Vagina (tissue), 2 donors: Measurements from ENCODE around the gene CPD. TPM values are rescaled to one million over a fixed set of nuclear protein-coding genes. Genes with fewer than 3 reads are reported as not detected.
A peak's percentile ranks its signal among the peaks of the same experiment; 100 is the strongest.

Experiments used
- DNase-seq, 2 donors: peaks; one replicate each; pipeline ENCODE4 v3.0.0-alpha.2; 2017; ENCODE audit errors: extremely low spot score in 2 of 2
- H3K27ac ChIP-seq: fragments of 200-600 bp; sonication (generic); one replicate; pipeline ENCODE4 v1.5.1; 2019
- H3K27me3 ChIP-seq: fragments of 200-600 bp; sonication (generic); one replicate; pipeline ENCODE4 v1.5.1; 2019
- H3K36me3 ChIP-seq, 2 donors: fragments of 200-600 bp; sonication (generic); one replicate each; pipeline ENCODE4 v1.5.1; 2017 to 2019
- H3K4me1 ChIP-seq: fragments of 200-600 bp; sonication (generic); one replicate; pipeline ENCODE4 v1.5.1; 2019
- H3K4me3 ChIP-seq, 2 donors: fragments of 200-600 bp; sonication (generic); 1 replicate in 1 of 2; 2 replicates in 1 of 2; pipeline ENCODE4 v1.5.1; 2016 to 2019
- H3K9me3 ChIP-seq: fragments of 200-600 bp; sonication (generic); one replicate; pipeline ENCODE4 v1.5.1; 2019
- CTCF ChIP-seq, 3 experiments: fragments of 450-650 bp in 2 of 3; fragments of 200-600 bp in 1 of 3; sonication (generic) in 1 of 3; IDR thresholded peaks; one replicate each; pipeline ENCODE4 v1.5.1; 2017 to 2019; ENCODE audit warnings: antibody characterized with exemption in 3 of 3, mild to moderate bottlenecking in 2 of 3, moderate library complexity in 2 of 3
- POLR2A ChIP-seq, 2 donors: fragments of 450-650 bp; IDR thresholded peaks; one replicate each; pipeline ENCODE4 v1.6.1; 2017; ENCODE audit warnings: antibody characterized with exemption in 2 of 2, mild to moderate bottlenecking in 2 of 2, moderate library complexity in 2 of 2
- POLR2AphosphoS5 ChIP-seq, 2 donors: sonication (generic); formaldehyde crosslinking; IDR thresholded peaks; one replicate each; pipeline ENCODE4 v1.9.0; 2017; ENCODE audit warnings: antibody characterized with exemption in 2 of 2, mild to moderate bottlenecking in 2 of 2, low read depth in 1 of 2; ENCODE audit not compliant: insufficient read depth in 1 of 2
- intact Hi-C: fragments of 100-400 bp; cut with DNase I; formaldehyde crosslinking; loops from one replicate; pipeline ENCODE4 v1.15.1; 2023
- total RNA-seq: library from RNA; depleted of rRNA; stranded (reverse); fragments of >200 nt; gene quantifications from one replicate; pipeline ENCODE4 v1.2.3, GENCODE V29; 2016

The CPD gene
- total RNA-seq, 1 donor from 2014 or later, result 56.5 TPM

- peak overlapping the region; percentile 89 for H3K27ac ChIP-seq
- H3K4me3 ChIP-seq, result peak overlapping the region; percentile 79 to 86
- intact Hi-C loops, result no loop called here
- H3K27me3 ChIP-seq, result no peaks in the 10 kb centered on the region
- no peaks in the 10 kb centered on the region for H3K9me3 ChIP-seq
- TF ChIP-seq CTCF (IDR thresholded peaks at IDR 0.05), result no peak
- no peak for TF ChIP-seq POLR2AphosphoS5 (IDR thresholded peaks at IDR 0.05; ENCODE audit: insufficient read depth in 1 of 2, low read depth in 1 of 2)
- TF ChIP-seq POLR2A (IDR thresholded peaks at IDR 0.05), result no peak
- H3K4me1 ChIP-seq, result peaks cover 20% of the 10 kb centered on the region
- DNase-seq, result no peak
- H3K36me3 ChIP-seq, result peaks cover 0 to 20% of the 10 kb centered on the region in 2 donors
Observed at GRCh38 chr17:30477774-30478115, 99.0 kb downstream of the CPD start.

GRCh38 chr17:30482555-30482954, 103.8 kb downstream of the CPD start:
- Histone ChIP-seq H3K27ac (no peak overlapping the region), H3K9me3 (no peaks in the 10 kb centered on the region), H3K36me3 (peaks cover 0 to 59% of the 10 kb centered on the region in 2 donors), H3K4me3 (no peak overlapping the region), H3K27me3 (no peaks in the 10 kb centered on the region), H3K4me1 (peaks cover 13% of the 10 kb centered on the region)
- DNase-seq, result no peak
- TF ChIP-seq POLR2A (IDR thresholded peaks at IDR 0.05) (no peak), CTCF (IDR thresholded peaks at IDR 0.05) (no peak), POLR2AphosphoS5 (IDR thresholded peaks at IDR 0.05; ENCODE audit: insufficient read depth in 1 of 2, low read depth in 1 of 2) (no peak)
- intact Hi-C loops, result no loop called here

GRCh38 chr17:30483159-30483558, 104.4 kb downstream of the CPD start:
- DNase-seq, result no peak
- TF ChIP-seq POLR2A (IDR thresholded peaks at IDR 0.05) (no peak), CTCF (IDR thresholded peaks at IDR 0.05) (no peak), POLR2AphosphoS5 (IDR thresholded peaks at IDR 0.05; ENCODE audit: insufficient read depth in 1 of 2, low read depth in 1 of 2) (no peak)
- intact Hi-C loops, result no loop called here
- H3K27me3 ChIP-seq, result no peaks in the 10 kb centered on the region
- H3K36me3 ChIP-seq, result peaks cover 0 to 63% of the 10 kb centered on the region in 2 donors
- no peak overlapping the region for H3K27ac ChIP-seq
- H3K4me1 ChIP-seq, result peaks cover 7% of the 10 kb centered on the region
- no peak overlapping the region for H3K4me3 ChIP-seq
- H3K9me3 ChIP-seq, result no peaks in the 10 kb centered on the region

GRCh38 chr17:30493780-30494179, 115.1 kb downstream of the CPD start:
- peaks cover 4 to 57% of the 10 kb centered on the region in 2 donors for H3K36me3 ChIP-seq
- no peak for DNase-seq
- no peaks in the 10 kb centered on the region for H3K4me1 ChIP-seq
- no peak overlapping the region for H3K27ac ChIP-seq
- H3K27me3 ChIP-seq, result no peaks in the 10 kb centered on the region
- no peaks in the 10 kb centered on the region for H3K9me3 ChIP-seq
- intact Hi-C loops, result no loop called here
- no peak overlapping the region for H3K4me3 ChIP-seq
- TF ChIP-seq CTCF (IDR thresholded peaks at IDR 0.05) (no peak), POLR2AphosphoS5 (IDR thresholded peaks at IDR 0.05; ENCODE audit: insufficient read depth in 1 of 2, low read depth in 1 of 2) (no peak), POLR2A (IDR thresholded peaks at IDR 0.05) (no peak)

- intact Hi-C loops, result no loop called here
- Histone ChIP-seq H3K27ac (no peak overlapping the region), H3K4me1 (no peaks in the 10 kb centered on the region), H3K27me3 (no peaks in the 10 kb centered on the region), H3K9me3 (no peaks in the 10 kb centered on the region), H3K36me3 (peaks cover 4 to 48% of the 10 kb centered on the region in 2 donors), H3K4me3 (no peak overlapping the region)
- no peak for DNase-seq
- TF ChIP-seq CTCF (IDR thresholded peaks at IDR 0.05) (no peak), POLR2A (IDR thresholded peaks at IDR 0.05) (no peak)
Observed at GRCh38 chr17:30495586-30495985, 116.9 kb downstream of the CPD start.
